H1 (cell line): ENCODE measurements around the gene PDK1.
"Not testable (repeated sequence)": the region's sequence is repeated elsewhere in the genome, so short reads cannot be mapped to it uniquely, and the experiment has no call there.

Experiments
- ATF2 ChIP-seq: IDR thresholded peaks from 2 replicates; pipeline ENCODE4 v1.6.1; 2012; ENCODE audit warnings: low read length, inconsistent platforms
- CHD2 ChIP-seq: IDR thresholded peaks from 2 replicates; pipeline ENCODE4 v1.6.1; 2012; ENCODE audit warnings: low read length, improper control_type of control experiment
- CTCF ChIP-seq, 3 experiments: IDR thresholded peaks; 1 replicate in 2 of 3; 2 replicates in 1 of 3; pipeline versions ENCODE4 v1.5.1 to v1.6.1; 2011; ENCODE audit warnings: low read length in 3 of 3, mild to moderate bottlenecking in 3 of 3, inconsistent platforms in 2 of 3, low read depth in 1 of 3, moderate library complexity in 1 of 3; ENCODE audit not compliant: insufficient read depth in 1 of 3; ENCODE audit errors: control extremely low read depth in 1 of 3
- EP300 ChIP-seq, 2 experiments: IDR thresholded peaks; 1 replicate in 1 of 2; 2 replicates in 1 of 2; pipeline ENCODE4 v1.6.1; 2011 to 2012; ENCODE audit warnings: low read depth in 2 of 2, low read length in 2 of 2, mild to moderate bottlenecking in 2 of 2, borderline replicate concordance in 1 of 2, inconsistent platforms in 1 of 2, moderate library complexity in 1 of 2
- JUN ChIP-seq: IDR thresholded peaks from 2 replicates; pipeline ENCODE4 v1.6.1; 2011; ENCODE audit warnings: low read depth, mild to moderate bottlenecking, improper control_type of control experiment, low read length
- MAFK ChIP-seq: IDR thresholded peaks from 2 replicates; pipeline ENCODE4 v1.6.1; 2012; ENCODE audit warnings: low read depth, mild to moderate bottlenecking, improper control_type of control experiment, low read length
- NANOG ChIP-seq: IDR thresholded peaks from 2 replicates; pipeline ENCODE4 v1.6.1; 2011; ENCODE audit warnings: low read length, low read depth, mild to moderate bottlenecking, inconsistent platforms; ENCODE audit not compliant: insufficient read depth, poor library complexity, severe bottlenecking
- RAD21 ChIP-seq, 2 experiments: IDR thresholded peaks in 1 of 2; conservative IDR thresholded peaks in 1 of 2; 2 replicates each; pipeline ENCODE4 v1.6.1; 2011; ENCODE audit warnings: low read depth in 2 of 2, low read length in 2 of 2, improper control_type of control experiment in 1 of 2, inconsistent platforms in 1 of 2, mild to moderate bottlenecking in 1 of 2, moderate library complexity in 1 of 2
- RFX5 ChIP-seq: IDR thresholded peaks from 2 replicates; pipeline ENCODE4 v1.6.1; 2011; ENCODE audit warnings: low read depth, low read length, improper control_type of control experiment, borderline replicate concordance
- TAF1 ChIP-seq: IDR thresholded peaks from 2 replicates; pipeline ENCODE4 v1.6.1; 2011; ENCODE audit warnings: mild to moderate bottlenecking, low read depth, low read length
- ZNF274 ChIP-seq: IDR thresholded peaks from 2 replicates; pipeline ENCODE4 v1.7.0; 2012; ENCODE audit warnings: low read length, borderline replicate concordance; ENCODE audit errors: extremely low read depth

- TF ChIP-seq EP300 (IDR thresholded peaks at IDR 0.05; ENCODE audit: borderline replicate concordance in 1 of 2, low read depth in 2 of 2, low read length in 2 of 2); ATF2; CTCF (IDR thresholded peaks at IDR 0.05; ENCODE audit: control extremely low read depth in 1 of 3, insufficient read depth in 1 of 3, low read depth in 1 of 3, low read length in 3 of 3); RFX5; NANOG; JUN; TAF1; RAD21 (IDR thresholded peaks at IDR 0.05 in 1 of 2, conservative IDR thresholded peaks at IDR 0.05 in 1 of 2; ENCODE audit: low read depth in 2 of 2, low read length in 2 of 2); ZNF274; MAFK; CHD2: not testable (repeated sequence)
These were observed 35.5 kb downstream of the PDK1 start for GRCh38 chr2:172591386-172591785.
